HepG2 (cell line): Measurements from ENCODE around the gene OR8K1. TPM values are rescaled to one million over a fixed set of nuclear protein-coding genes. Genes with fewer than 3 reads are reported as not detected.

Experiments
- ATAC-seq: fragments of 200-7000 bp; cut with Tn5 transposase; 3 replicates; pipeline ENCODE4 v1.9.1; 2020; ENCODE audit warnings: mild to moderate bottlenecking, moderate library complexity
- BruUV-seq: library from RNA; stranded (reverse); fragments of 400-500 nt; replicated peaks from 2 replicates; lab custom pipeline; 2021; lab: Mats Ljungman, UMichigan
- CTCF ChIA-PET: fragments of 300-600 bp; formaldehyde crosslinking; extraction: SDS; loops from one replicate; lab custom pipeline; 2021; ENCODE audit warnings: low total read pairs, inconsistent platforms, low intra/inter-chr PET ratio; lab: Yijun Ruan, JAX
- POLR2A ChIA-PET: fragments of 350-600 bp; sonication (Branson Sonifier 250); formaldehyde crosslinking; loops from one replicate; lab custom pipeline; 2020; ENCODE audit warnings: antibody characterized with exemption, inconsistent platforms; lab: Yijun Ruan, JAX
- DNase-seq: peaks from one replicate; pipeline ENCODE4 v3.0.0-alpha.2; 2015; ENCODE audit warnings: low spot score
- FAIRE-seq: peaks from 3 replicates; lab custom pipeline; 2011; peaks lifted over from hg19 to GRCh38; lab: Jason Lieb, UNC
- H2AFZ ChIP-seq: one replicate; pipeline ENCODE4 v1.6.1; 2011; ENCODE audit warnings: low read length, inconsistent platforms
- H3K27ac ChIP-seq: fragments of 300-600 bp; 3 replicates; pipeline ENCODE4 v1.8.0; 2011; ENCODE audit warnings: mixed run types, mild to moderate bottlenecking, mixed read lengths, low read length, inconsistent platforms; ENCODE audit not compliant: insufficient read depth; ENCODE audit errors: extremely low read length
- H3K27me3 ChIP-seq, 2 experiments: fragments of 200-600 bp in 1 of 2; 2 replicates in 1 of 2; 3 replicates in 1 of 2; pipeline versions ENCODE4 v1.6.0 to v1.8.0; 2011; ENCODE audit warnings: low read length in 2 of 2, mild to moderate bottlenecking in 2 of 2, moderate library complexity in 2 of 2, inconsistent platforms in 1 of 2; ENCODE audit not compliant: insufficient read depth in 2 of 2, control insufficient read depth in 1 of 2
- H3K36me3 ChIP-seq, 2 experiments: fragments of 200-600 bp in 1 of 2; replicated peaks in 1 of 2; 2 replicates in 1 of 2; 3 replicates in 1 of 2; pipeline versions ENCODE4 v1.5.1 to v1.8.0; 2011; ENCODE audit warnings: low read length in 2 of 2, inconsistent platforms in 1 of 2; ENCODE audit not compliant: insufficient read depth in 2 of 2, control insufficient read depth in 1 of 2
- H3K4me1 ChIP-seq: 2 replicates; pipeline ENCODE4 v1.5.1; 2012; ENCODE audit warnings: low read length, inconsistent platforms; ENCODE audit not compliant: insufficient read depth
- H3K4me2 ChIP-seq: 2 replicates; pipeline ENCODE4 v1.6.0; 2011; ENCODE audit warnings: low read depth, low read length, inconsistent platforms
- H3K4me3 ChIP-seq, 3 experiments: fragments of 200-600 bp in 1 of 3; sonication (generic), shearing (Covaris generic) in 1 of 3; replicated peaks in 1 of 3; 2 replicates each; pipeline ENCODE4 v1.5.1; 2011 to 2016; ENCODE audit warnings: low read length in 3 of 3, inconsistent platforms in 2 of 3, low read depth in 2 of 3, mild to moderate bottlenecking in 2 of 3, control low read depth in 1 of 3, mixed read lengths in 1 of 3; ENCODE audit not compliant: insufficient read depth in 1 of 3
- H3K79me2 ChIP-seq: one replicate; pipeline ENCODE4 v1.6.1; 2011; ENCODE audit warnings: low read length, inconsistent platforms; ENCODE audit not compliant: insufficient read depth
- H3K9ac ChIP-seq: 2 replicates; pipeline ENCODE4 v1.6.0; 2011; ENCODE audit warnings: mild to moderate bottlenecking, low read depth, low read length, inconsistent platforms; ENCODE audit not compliant: insufficient read depth
- H3K9me3 ChIP-seq: 2 replicates; pipeline ENCODE4 v1.5.1; 2012; ENCODE audit warnings: mild to moderate bottlenecking, low read length
- H4K20me1 ChIP-seq: 2 replicates; pipeline ENCODE4 v1.6.0; 2011; ENCODE audit warnings: inconsistent platforms, mild to moderate bottlenecking, low read length, moderate library complexity; ENCODE audit not compliant: insufficient read depth
- CHCHD3 ChIP-seq: sonication (generic); formaldehyde crosslinking; IDR thresholded peaks from 2 replicates; pipeline ENCODE4 v1.8.0; 2022; ENCODE audit warnings: mild to moderate bottlenecking, missing genetic modification reagents, moderate library complexity
- EHMT2 ChIP-seq: fragments of 200-600 bp; sonication (generic); IDR thresholded peaks from 2 replicates; pipeline ENCODE4 v1.7.0; 2017; ENCODE audit warnings: antibody characterized with exemption, low read depth, low read length, borderline replicate concordance
- FOXO1 ChIP-seq: sonication (generic); formaldehyde crosslinking; IDR thresholded peaks from 2 replicates; pipeline ENCODE4 v1.4.0; 2020; ENCODE audit warnings: missing genetic modification reagents
- KMT2B ChIP-seq: IDR thresholded peaks from 2 replicates; pipeline ENCODE4 v1.6.1; 2016; ENCODE audit warnings: missing genetic modification reagents, missing compliant biosample characterization
- PITX1 ChIP-seq: sonication (generic); formaldehyde crosslinking; IDR thresholded peaks from 2 replicates; pipeline ENCODE4 v1.5.1; 2020; ENCODE audit warnings: mild to moderate bottlenecking, missing genetic modification reagents
- POGK ChIP-seq: sonication (generic); formaldehyde crosslinking; conservative IDR thresholded peaks from 2 replicates; pipeline ENCODE4 v1.8.0; 2022; ENCODE audit warnings: mild to moderate bottlenecking, moderate library complexity, missing genetic modification reagents
- PTBP1 ChIP-seq: fragments of 200-400 bp; formaldehyde crosslinking; IDR thresholded peaks from 2 replicates; pipeline ENCODE4 v1.6.1; 2018; ENCODE audit warnings: low read length, low read depth; ENCODE audit not compliant: poor library complexity, severe bottlenecking
- RBM22 ChIP-seq: fragments of 200-400 bp; formaldehyde crosslinking; optimal IDR thresholded peaks from 2 replicates; pipeline ENCODE3; 2017; ENCODE audit warnings: mild to moderate bottlenecking, low read length, moderate library complexity
- SIN3B ChIP-seq: fragments of 150-350 bp; IDR thresholded peaks from 2 replicates; pipeline ENCODE4 v1.6.1; 2014; ENCODE audit warnings: low read length
- SKIL ChIP-seq: sonication (generic); formaldehyde crosslinking; IDR thresholded peaks from 2 replicates; pipeline ENCODE4 v1.8.0; 2022; ENCODE audit warnings: missing genetic modification reagents, mild to moderate bottlenecking, moderate library complexity, borderline replicate concordance
- SMARCE1 ChIP-seq: fragments of 450-650 bp; IDR thresholded peaks from 2 replicates; pipeline ENCODE4 v1.6.1; 2017; ENCODE audit warnings: borderline replicate concordance
- WGBS: methylation state at CpG from one replicate; pipeline ENCODE4 v1.1.6; 2017; ENCODE audit warnings: low lambda C conversion rate; 5-methylcytosine and 5-hydroxymethylcytosine counted together
- in situ Hi-C: cut with HindIII; loops from 2 replicates; pipeline ENCODE4 v1.10.0; 2017; ENCODE audit warnings: low pct_unique_long_range_greater_than_20kb; ENCODE audit not compliant: extremely low pct_ligation_motif_present
- intact Hi-C: fragments of 100-400 bp; cut with micrococcal nuclease; formaldehyde crosslinking; loops from one replicate; pipeline ENCODE4 v1.10.0; 2022; ENCODE audit not compliant: unreplicated experiment
- polyA plus RNA-seq, 8 experiments: library from polyadenylated mRNA; depleted of rRNA in 3 of 8; stranded (reverse) in 7 of 8; unstranded in 1 of 8; fragments of >200 nt; fragmentation: Illumina TruSeq in 4 of 8; extraction: Trizol in 4 of 8; gene quantifications; 2 replicates each; pipeline versions ENCODE4 v1.2.1 to v1.2.3, GENCODE V29; 2011 to 2016; ENCODE audit warnings: low read depth in 4 of 8, missing spikeins in 1 of 8, mixed read lengths in 1 of 8; ENCODE audit not compliant: insufficient read depth in 1 of 8
- total RNA-seq, 5 experiments: library from RNA; depleted of rRNA; stranded (reverse); fragments of >200 nt; fragmentation: Illumina TruSeq; extraction: Trizol; gene quantifications; 2 replicates each; pipeline ENCODE4 v1.2.3, GENCODE V29; 2016; ENCODE audit warnings: low read depth in 1 of 5
- TF ChIP-seq, protein P1 (sequence below): sonication (generic); formaldehyde crosslinking; IDR thresholded peaks from 2 replicates; pipeline ENCODE4 v1.5.1; 2020; ENCODE audit warnings: missing genetic modification reagents, mild to moderate bottlenecking, borderline replicate concordance
- TF ChIP-seq, protein P2 (sequence below): sonication (generic); formaldehyde crosslinking; conservative IDR thresholded peaks from 2 replicates; pipeline ENCODE4 v1.4.0; 2020; ENCODE audit warnings: missing genetic modification reagents

OR8K1 gene
- total and polyA plus RNA-seq, 2 of the 13 experiments (the other 11 are each of a cell fraction or from before 2014, with no cell fraction given) = not detected

- ChIA-PET CTCF (no interaction called here), POLR2A (no interaction called here)
- Histone ChIP-seq H3K36me3 (no peaks in the 10 kb centered on the region), H2AFZ (no peak overlapping the region), H3K27ac (no peak overlapping the region), H3K79me2 (no peaks in the 10 kb centered on the region), H4K20me1 (no peaks in the 10 kb centered on the region), H3K4me2 (no peak overlapping the region), H3K27me3 (no peaks in the 10 kb centered on the region), H3K9ac (no peak overlapping the region), H3K4me1 (no peaks in the 10 kb centered on the region), H3K9me3 (peaks cover 17% of the 10 kb centered on the region; the same call in 1 of the 2 replicates), H3K4me3 (no peak overlapping the region)
- intact Hi-C loops (no loop called here), in situ Hi-C loops (no loop called here)
- DNase-seq (no peak), FAIRE-seq (no peak), ATAC-seq (no peak)
- no TSS peak for BruUV-seq
- 18% methylated on average over 3 of the region's 3 CpGs for WGBS
- no peak for TF ChIP-seq PTBP1
- TF ChIP-seq, protein P1, sequence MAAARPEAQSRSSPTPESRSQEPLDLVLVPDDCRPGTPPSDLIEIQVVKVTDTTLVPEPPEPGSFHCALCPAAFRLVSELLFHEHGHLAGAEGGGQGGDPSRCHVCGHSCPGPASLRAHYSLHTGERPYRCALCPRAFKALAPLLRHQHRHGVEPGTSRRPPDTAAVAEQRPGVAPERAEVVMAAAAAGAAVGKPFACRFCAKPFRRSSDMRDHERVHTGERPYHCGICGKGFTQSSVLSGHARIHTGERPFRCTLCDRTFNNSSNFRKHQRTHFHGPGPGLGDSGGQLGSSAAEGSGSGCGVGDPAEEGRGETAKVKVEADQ (CRISPR knock-in tag) = no peak
- TF ChIP-seq SKIL (CRISPR knock-in tag) = no peak
- TF ChIP-seq FOXO1 (CRISPR knock-in tag) = no peak
Measured at GRCh38 chr11:56394381-56394780, 48.5 kb downstream of the OR8K1 start.

DNA sequence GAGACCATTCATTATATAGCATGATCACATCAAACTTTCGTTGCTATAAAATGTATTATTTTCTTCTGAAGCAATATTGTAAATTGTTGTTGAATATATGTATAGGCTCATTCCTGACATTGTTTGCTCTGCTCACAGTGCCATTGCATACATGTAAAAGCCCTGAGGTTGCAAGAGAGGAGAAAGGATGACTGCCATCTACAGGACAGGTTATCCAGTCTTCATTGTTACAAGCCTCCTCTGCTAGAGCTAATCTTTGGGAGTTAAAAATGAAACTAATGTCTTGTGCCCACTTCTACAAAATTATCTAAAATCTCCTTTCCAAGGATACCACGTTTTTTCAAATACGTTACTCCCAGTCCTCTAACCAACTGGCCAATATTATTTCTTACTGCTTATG, 50.2 kb downstream of the OR8K1 start:
- intact Hi-C loops (no loop called here), in situ Hi-C loops (no loop called here)
- H3K27me3 ChIP-seq = no peaks in the 10 kb centered on the region
- H3K79me2 ChIP-seq = no peaks in the 10 kb centered on the region
- CTCF ChIA-PET = no interaction called here
- POLR2A ChIA-PET = no interaction called here
- no TSS peak for BruUV-seq
- WGBS = 2% methylated on average over 3 of the region's 3 CpGs
- DNase-seq = no peak
- no peaks in the 10 kb centered on the region for H3K4me1 ChIP-seq
- H3K27ac ChIP-seq = no peak overlapping the region
- no peak for ATAC-seq
- peaks cover 17% of the 10 kb centered on the region; the same call in 1 of the 2 replicates for H3K9me3 ChIP-seq
- H2AFZ ChIP-seq = no peak overlapping the region
- H3K36me3 ChIP-seq = no peaks in the 10 kb centered on the region
- no peak overlapping the region for H3K9ac ChIP-seq
- no peak for FAIRE-seq
- H4K20me1 ChIP-seq = no peaks in the 10 kb centered on the region
- H3K4me3 ChIP-seq = no peak overlapping the region
- no peak overlapping the region for H3K4me2 ChIP-seq
- TF ChIP-seq PITX1 (CRISPR knock-in tag) (no peak), RBM22 (no peak), EHMT2 (no peak), SIN3B (no peak), KMT2B (CRISPR knock-in tag) (no peak), SMARCE1 (no peak), POGK (no peak), CHCHD3 (no peak)
- TF ChIP-seq, protein P2, sequence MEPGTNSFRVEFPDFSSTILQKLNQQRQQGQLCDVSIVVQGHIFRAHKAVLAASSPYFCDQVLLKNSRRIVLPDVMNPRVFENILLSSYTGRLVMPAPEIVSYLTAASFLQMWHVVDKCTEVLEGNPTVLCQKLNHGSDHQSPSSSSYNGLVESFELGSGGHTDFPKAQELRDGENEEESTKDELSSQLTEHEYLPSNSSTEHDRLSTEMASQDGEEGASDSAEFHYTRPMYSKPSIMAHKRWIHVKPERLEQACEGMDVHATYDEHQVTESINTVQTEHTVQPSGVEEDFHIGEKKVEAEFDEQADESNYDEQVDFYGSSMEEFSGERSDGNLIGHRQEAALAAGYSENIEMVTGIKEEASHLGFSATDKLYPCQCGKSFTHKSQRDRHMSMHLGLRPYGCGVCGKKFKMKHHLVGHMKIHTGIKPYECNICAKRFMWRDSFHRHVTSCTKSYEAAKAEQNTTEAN (CRISPR knock-in tag) = no peak
